OCI-LY1 (cell line): ENCODE data around the gene SEMA3C.

Experiments used
- EZH2 ChIP-seq: fragments of 200-600 bp; sonication (generic), shearing (Covaris generic); IDR thresholded peaks from 2 replicates; pipeline ENCODE4 v1.8.0; 2017; ENCODE audit warnings: borderline replicate concordance, mixed run types, mild to moderate bottlenecking, antibody characterized with exemption, low read length, moderate library complexity, mixed read lengths
- TF ChIP-seq, protein P1 (sequence below): fragments of 200-600 bp; sonication (generic), shearing (Covaris generic); IDR thresholded peaks from 2 replicates; pipeline ENCODE4 v1.5.1; 2017; ENCODE audit warnings: mild to moderate bottlenecking, antibody characterized with exemption, low read length, moderate library complexity, mixed read lengths

GRCh38 chr7:80882213-80882801 lies 36.5 kb downstream of the SEMA3C start:
- no peak for TF ChIP-seq EZH2
- TF ChIP-seq, protein P1, sequence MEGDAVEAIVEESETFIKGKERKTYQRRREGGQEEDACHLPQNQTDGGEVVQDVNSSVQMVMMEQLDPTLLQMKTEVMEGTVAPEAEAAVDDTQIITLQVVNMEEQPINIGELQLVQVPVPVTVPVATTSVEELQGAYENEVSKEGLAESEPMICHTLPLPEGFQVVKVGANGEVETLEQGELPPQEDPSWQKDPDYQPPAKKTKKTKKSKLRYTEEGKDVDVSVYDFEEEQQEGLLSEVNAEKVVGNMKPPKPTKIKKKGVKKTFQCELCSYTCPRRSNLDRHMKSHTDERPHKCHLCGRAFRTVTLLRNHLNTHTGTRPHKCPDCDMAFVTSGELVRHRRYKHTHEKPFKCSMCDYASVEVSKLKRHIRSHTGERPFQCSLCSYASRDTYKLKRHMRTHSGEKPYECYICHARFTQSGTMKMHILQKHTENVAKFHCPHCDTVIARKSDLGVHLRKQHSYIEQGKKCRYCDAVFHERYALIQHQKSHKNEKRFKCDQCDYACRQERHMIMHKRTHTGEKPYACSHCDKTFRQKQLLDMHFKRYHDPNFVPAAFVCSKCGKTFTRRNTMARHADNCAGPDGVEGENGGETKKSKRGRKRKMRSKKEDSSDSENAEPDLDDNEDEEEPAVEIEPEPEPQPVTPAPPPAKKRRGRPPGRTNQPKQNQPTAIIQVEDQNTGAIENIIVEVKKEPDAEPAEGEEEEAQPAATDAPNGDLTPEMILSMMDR: no peak
